Endothelial cell (in vitro differentiated cells): ENCODE measurements around the gene SCUBE2. TPM values are rescaled to one million over a fixed set of nuclear protein-coding genes. Genes with fewer than 3 reads are reported as not detected.

Source experiments
- DNase-seq: peaks from one replicate; pipeline ENCODE4 v3.0.0; 2021; ENCODE audit warnings: low spot score
- H3K27ac Mint-ChIP-seq: one replicate; pipeline ENCODE4 v1.8.0; 2021; ENCODE audit warnings: mixed read lengths, inconsistent platforms; ENCODE audit not compliant: unreplicated experiment
- H3K27me3 Mint-ChIP-seq: one replicate; pipeline ENCODE4 v1.8.0; 2021; ENCODE audit warnings: mild to moderate bottlenecking, moderate library complexity, mixed read lengths, inconsistent platforms; ENCODE audit not compliant: unreplicated experiment
- H3K36me3 Mint-ChIP-seq: one replicate; pipeline ENCODE4 v1.8.0; 2021; ENCODE audit warnings: mild to moderate bottlenecking, low read depth, mixed read lengths, inconsistent platforms; ENCODE audit not compliant: unreplicated experiment
- H3K4me1 Mint-ChIP-seq: one replicate; pipeline ENCODE4 v1.8.0; 2021; ENCODE audit warnings: mild to moderate bottlenecking, mixed read lengths, inconsistent platforms; ENCODE audit not compliant: unreplicated experiment
- H3K4me3 Mint-ChIP-seq: one replicate; pipeline ENCODE4 v1.8.0; 2021; ENCODE audit warnings: mild to moderate bottlenecking, mixed read lengths, inconsistent platforms; ENCODE audit not compliant: unreplicated experiment
- H3K9me3 Mint-ChIP-seq: one replicate; pipeline ENCODE4 v1.8.0; 2021; ENCODE audit warnings: mixed read lengths, inconsistent platforms; ENCODE audit not compliant: unreplicated experiment
- CTCF ChIP-seq: fragments of 200-600 bp; sonication (generic); IDR thresholded peaks from one replicate; pipeline ENCODE4 v1.5.0; 2021; ENCODE audit warnings: antibody characterized with exemption; ENCODE audit not compliant: unreplicated experiment
- total RNA-seq: library from RNA; stranded (reverse); fragmentation: NEBNext Ultra II Directional; extraction: Animal tissue kit (Norgen Biotek cat#: 25700); gene quantifications from one replicate; pipeline ENCODE4 v1.2.1, GENCODE V29; 2021; ENCODE audit not compliant: unreplicated experiment

SCUBE2 gene
- total RNA-seq, 1 donor from 2014 or later = 2.4 TPM

- Mint-ChIP-seq H3K27me3 (peaks cover 5% of the 10 kb centered on the region), H3K27ac (no peak overlapping the region), H3K9me3 (no peaks in the 10 kb centered on the region), H3K4me3 (no peak overlapping the region), H3K4me1 (peaks cover 5% of the 10 kb centered on the region), H3K36me3 (no peaks in the 10 kb centered on the region)
- no peak for TF ChIP-seq CTCF
- no peak for DNase-seq
Measured at GRCh38 chr11:9047964-9048523, 43.4 kb downstream of the SCUBE2 start.

- H3K27ac Mint-ChIP-seq = no peak overlapping the region
- TF ChIP-seq CTCF = no peak
- no peak overlapping the region for H3K4me3 Mint-ChIP-seq
- H3K9me3 Mint-ChIP-seq = no peaks in the 10 kb centered on the region
- H3K4me1 Mint-ChIP-seq = no peaks in the 10 kb centered on the region
- H3K36me3 Mint-ChIP-seq = no peaks in the 10 kb centered on the region
- H3K27me3 Mint-ChIP-seq = peaks cover 5% of the 10 kb centered on the region
- DNase-seq = no peak
Measured at GRCh38 chr11:9046481-9046880, 44.9 kb downstream of the SCUBE2 start.

- Mint-ChIP-seq H3K27ac (no peak overlapping the region), H3K4me3 (no peak overlapping the region), H3K27me3 (peaks cover 5% of the 10 kb centered on the region), H3K4me1 (peaks cover 4% of the 10 kb centered on the region), H3K9me3 (no peaks in the 10 kb centered on the region), H3K36me3 (no peaks in the 10 kb centered on the region)
- TF ChIP-seq CTCF = no peak
- DNase-seq = no peak
Measured at GRCh38 chr11:9042488-9042887, 48.9 kb downstream of the SCUBE2 start.

GRCh38 chr11:9041747-9042146, 49.7 kb downstream of the SCUBE2 start:
- Mint-ChIP-seq H3K9me3 (no peaks in the 10 kb centered on the region), H3K27ac (no peak overlapping the region), H3K4me3 (no peak overlapping the region), H3K27me3 (peaks cover 5% of the 10 kb centered on the region), H3K36me3 (no peaks in the 10 kb centered on the region), H3K4me1 (peaks cover 4% of the 10 kb centered on the region)
- TF ChIP-seq CTCF = no peak
- DNase-seq = no peak

GRCh38 chr11:9040410-9040809, 51.0 kb downstream of the SCUBE2 start:
- H3K27ac Mint-ChIP-seq = no peak overlapping the region
- H3K27me3 Mint-ChIP-seq = peaks cover 3% of the 10 kb centered on the region
- H3K4me3 Mint-ChIP-seq = no peak overlapping the region

More at GRCh38 chr11:9040410-9040809, 51.0 kb downstream of the SCUBE2 start:
- no peaks in the 10 kb centered on the region for H3K36me3 Mint-ChIP-seq
- DNase-seq = no peak
- no peak for TF ChIP-seq CTCF
- H3K4me1 Mint-ChIP-seq = peaks cover 4% of the 10 kb centered on the region
- no peaks in the 10 kb centered on the region for H3K9me3 Mint-ChIP-seq
